GM23338 (cell line): ENCODE measurements around the gene RYR1.

Experiments used
- EZH2 ChIP-seq: fragments of 200-600 bp; sonication (generic); IDR thresholded peaks from one replicate; pipeline ENCODE4 v1.8.0; 2017; ENCODE audit warnings: antibody characterized with exemption, mild to moderate bottlenecking, low read depth; ENCODE audit not compliant: unreplicated experiment
- JUNB ChIP-seq: IDR thresholded peaks from one replicate; pipeline ENCODE4 v1.6.1; 2016; ENCODE audit warnings: antibody characterized with exemption; ENCODE audit not compliant: unreplicated experiment
- POLR2AphosphoS5 ChIP-seq: IDR thresholded peaks from 2 replicates; pipeline ENCODE4 v1.6.1; 2016; ENCODE audit warnings: antibody characterized with exemption, low read depth
- TF ChIP-seq, protein P1 (sequence below), 2 experiments: fragments of 200-600 bp in 1 of 2; sonication (generic) in 1 of 2; conservative IDR thresholded peaks; 2 replicates each; pipeline versions ENCODE4 v1.5.1 to v1.6.1; 2016 to 2017; ENCODE audit warnings: antibody characterized with exemption in 2 of 2, low read depth in 2 of 2, mild to moderate bottlenecking in 2 of 2, moderate library complexity in 1 of 2

DNA sequence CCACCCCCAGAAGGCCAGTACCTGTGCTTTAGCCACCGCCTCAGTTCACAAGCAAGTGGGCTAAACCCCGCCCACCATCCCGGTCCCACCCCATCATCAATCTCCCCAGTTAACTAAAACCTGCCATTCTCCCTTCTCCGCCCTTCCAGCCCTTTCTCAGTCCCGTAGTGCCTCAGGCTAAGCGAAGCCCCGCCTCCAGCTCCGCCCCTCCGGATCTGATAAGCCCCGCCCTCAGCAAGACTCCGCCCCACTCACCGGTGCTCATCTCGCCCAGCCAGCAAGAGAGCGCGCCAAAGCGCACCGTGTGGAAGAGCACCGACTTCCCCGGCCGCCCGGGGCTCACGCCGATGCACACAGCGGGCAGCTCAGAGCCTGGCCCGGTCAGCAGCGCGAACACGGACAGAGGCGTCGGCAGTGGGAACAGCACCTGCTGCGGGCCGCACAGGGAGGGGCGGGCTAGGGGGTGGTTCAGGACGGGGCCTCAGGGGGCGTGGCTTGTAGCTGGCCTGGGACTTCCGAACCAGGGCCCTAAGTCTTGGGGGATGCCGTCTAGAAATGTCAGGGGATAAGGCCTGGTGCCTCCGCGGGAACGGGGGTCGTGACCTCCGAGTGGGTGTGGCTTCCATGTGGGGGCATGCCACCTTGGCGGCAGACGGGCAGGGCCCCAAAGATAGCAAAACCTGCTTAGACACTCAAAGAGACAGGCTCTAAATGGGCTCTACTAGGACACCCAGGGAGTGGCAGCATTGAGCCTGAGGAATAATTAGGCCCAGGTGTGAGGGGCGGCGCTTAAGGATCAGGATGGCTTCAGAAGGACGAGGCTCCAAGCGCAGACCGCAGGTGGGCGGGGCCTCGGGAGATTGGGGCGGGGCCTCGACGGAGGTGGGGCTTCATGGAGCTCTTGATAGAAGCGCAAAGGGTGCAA lies 162.8 kb downstream of the RYR1 start:
- TF ChIP-seq, protein P1, sequence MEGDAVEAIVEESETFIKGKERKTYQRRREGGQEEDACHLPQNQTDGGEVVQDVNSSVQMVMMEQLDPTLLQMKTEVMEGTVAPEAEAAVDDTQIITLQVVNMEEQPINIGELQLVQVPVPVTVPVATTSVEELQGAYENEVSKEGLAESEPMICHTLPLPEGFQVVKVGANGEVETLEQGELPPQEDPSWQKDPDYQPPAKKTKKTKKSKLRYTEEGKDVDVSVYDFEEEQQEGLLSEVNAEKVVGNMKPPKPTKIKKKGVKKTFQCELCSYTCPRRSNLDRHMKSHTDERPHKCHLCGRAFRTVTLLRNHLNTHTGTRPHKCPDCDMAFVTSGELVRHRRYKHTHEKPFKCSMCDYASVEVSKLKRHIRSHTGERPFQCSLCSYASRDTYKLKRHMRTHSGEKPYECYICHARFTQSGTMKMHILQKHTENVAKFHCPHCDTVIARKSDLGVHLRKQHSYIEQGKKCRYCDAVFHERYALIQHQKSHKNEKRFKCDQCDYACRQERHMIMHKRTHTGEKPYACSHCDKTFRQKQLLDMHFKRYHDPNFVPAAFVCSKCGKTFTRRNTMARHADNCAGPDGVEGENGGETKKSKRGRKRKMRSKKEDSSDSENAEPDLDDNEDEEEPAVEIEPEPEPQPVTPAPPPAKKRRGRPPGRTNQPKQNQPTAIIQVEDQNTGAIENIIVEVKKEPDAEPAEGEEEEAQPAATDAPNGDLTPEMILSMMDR (conservative IDR thresholded peaks at IDR 0.05; ENCODE audit: low read depth in 2 of 2): peak in 1 of 2 experiments; percentile 22; a peak in 1 of 4 replicates
- TF ChIP-seq EZH2: no peak
- TF ChIP-seq POLR2AphosphoS5: peak; percentile 54
- TF ChIP-seq JUNB: no peak
